ENCODE data around the gene RBL1. TPM values are rescaled to one million over a fixed set of nuclear protein-coding genes. Genes with fewer than 3 reads are reported as not detected.
"Not testable (repeated sequence)": the region's sequence is repeated elsewhere in the genome, so short reads cannot be mapped to it uniquely, and the experiment has no call there.

RBL1 gene
- total RNA-seq, 2 donors from 2014 or later: 8.2 to 9.7 TPM

- intact Hi-C loops (cut with DNase I): no loop called here
- Histone ChIP-seq H3K4me3 (no peak overlapping the region), H3K27me3 (replicated peaks; ENCODE audit: insufficient read depth) (no peaks in the 10 kb centered on the region), H3K36me3 (no peaks in the 10 kb centered on the region), H3K27ac (no peak overlapping the region), H3K9me3 (no peaks in the 10 kb centered on the region), H3K4me1 (replicated peaks) (no peaks in the 10 kb centered on the region)
- TF ChIP-seq POLR2AphosphoS5 (IDR thresholded peaks at IDR 0.05) (no peak), POLR2A (IDR thresholded peaks at IDR 0.05) (no peak), CTCF (IDR thresholded peaks at IDR 0.05) (no peak)
- 96% methylated on average over 4 of the region's 4 CpGs for WGBS
- DNase-seq (ENCODE audit: low spot score): no peak
Measured at GRCh38 chr20:37032077-37032476, 63.7 kb downstream of the RBL1 start.

GRCh38 chr20:37020636-37021035, 75.2 kb downstream of the RBL1 start:
- 84% methylated on average over 2 of the region's 2 CpGs for WGBS
- TF ChIP-seq POLR2A (IDR thresholded peaks at IDR 0.05) (no peak), POLR2AphosphoS5 (IDR thresholded peaks at IDR 0.05) (no peak), CTCF (IDR thresholded peaks at IDR 0.05) (no peak)
- intact Hi-C loops (cut with DNase I): no loop called here
- Histone ChIP-seq H3K4me3 (no peak overlapping the region), H3K9me3 (no peaks in the 10 kb centered on the region), H3K4me1 (replicated peaks) (no peaks in the 10 kb centered on the region), H3K36me3 (no peaks in the 10 kb centered on the region), H3K27me3 (replicated peaks; ENCODE audit: insufficient read depth) (no peaks in the 10 kb centered on the region), H3K27ac (no peak overlapping the region)
- no peak for DNase-seq (ENCODE audit: low spot score)

DNA sequence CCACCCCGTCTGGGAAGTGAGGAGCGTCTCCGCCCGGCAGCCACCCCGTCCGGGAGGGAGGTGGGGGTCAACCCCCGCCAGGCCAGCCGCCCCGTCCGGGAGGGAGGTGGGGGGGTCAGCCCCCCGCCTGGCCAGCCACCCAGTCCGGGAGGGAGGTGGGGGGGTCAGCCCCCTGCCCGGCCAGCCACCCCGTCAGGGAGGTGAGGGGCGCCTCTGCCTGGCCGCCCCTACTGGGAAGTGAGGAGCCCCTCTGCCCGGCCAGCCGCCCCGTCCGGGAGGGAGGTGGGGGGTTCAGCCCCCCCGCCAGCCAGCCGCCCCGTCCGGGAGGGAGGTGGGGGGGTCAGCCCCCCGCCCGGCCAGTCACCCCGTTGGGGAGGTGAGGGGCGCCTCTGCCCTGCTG, 83.2 kb downstream of the RBL1 start:
- H3K4me1 ChIP-seq (replicated peaks); H3K27ac ChIP-seq; H3K4me3 ChIP-seq; H3K36me3 ChIP-seq; H3K9me3 ChIP-seq; H3K27me3 ChIP-seq (replicated peaks; ENCODE audit: insufficient read depth); intact Hi-C loops (cut with DNase I); DNase-seq (ENCODE audit: low spot score): not testable (repeated sequence)
- WGBS: 100% methylated on average over 4 of the region's 28 CpGs

GRCh38 chr20:37011858-37012257, 83.9 kb downstream of the RBL1 start:
- H3K9me3 ChIP-seq; H3K4me1 ChIP-seq (replicated peaks); H3K4me3 ChIP-seq; DNase-seq (ENCODE audit: low spot score); H3K27me3 ChIP-seq (replicated peaks; ENCODE audit: insufficient read depth); H3K36me3 ChIP-seq; intact Hi-C loops (cut with DNase I); H3K27ac ChIP-seq: not testable (repeated sequence)
- WGBS: 97% methylated on average over 25 of the region's 25 CpGs

DNA sequence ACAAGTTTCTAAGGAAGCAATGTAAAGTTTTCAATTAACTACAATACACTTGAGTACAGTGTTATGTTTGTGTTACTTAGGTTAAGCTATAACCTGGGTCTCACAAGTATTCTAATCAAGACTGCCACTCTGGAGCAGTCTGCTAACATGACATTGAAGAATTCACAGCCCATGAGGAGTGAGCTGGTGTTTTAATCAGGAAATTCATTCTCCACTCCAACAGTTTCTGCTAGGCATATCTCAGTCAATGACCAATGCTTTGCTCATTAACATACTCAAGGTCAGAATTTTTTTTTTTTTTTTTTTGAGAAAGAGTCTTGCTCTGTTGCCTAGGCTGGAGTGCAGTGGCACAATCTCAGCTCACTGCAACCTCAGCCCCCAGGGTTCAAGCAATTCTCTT, 84.7 kb downstream of the RBL1 start:
- Histone ChIP-seq H3K27ac (no peak overlapping the region), H3K4me3 (no peak overlapping the region), H3K36me3 (no peaks in the 10 kb centered on the region), H3K9me3 (no peaks in the 10 kb centered on the region), H3K27me3 (replicated peaks; ENCODE audit: insufficient read depth) (no peaks in the 10 kb centered on the region), H3K4me1 (replicated peaks) (no peaks in the 10 kb centered on the region)
- DNase-seq (ENCODE audit: low spot score): no peak
- intact Hi-C loops (cut with DNase I): no loop called here
- TF ChIP-seq CTCF (IDR thresholded peaks at IDR 0.05) (no peak), POLR2AphosphoS5 (IDR thresholded peaks at IDR 0.05) (no peak), POLR2A (IDR thresholded peaks at IDR 0.05) (no peak)

- no peaks in the 10 kb centered on the region for H3K9me3 ChIP-seq
- H3K27me3 ChIP-seq (replicated peaks; ENCODE audit: insufficient read depth): no peaks in the 10 kb centered on the region
- H3K27ac ChIP-seq: no peak overlapping the region
- no peak for TF ChIP-seq POLR2A (IDR thresholded peaks at IDR 0.05)
- no peak for TF ChIP-seq POLR2AphosphoS5 (IDR thresholded peaks at IDR 0.05)
- TF ChIP-seq CTCF (IDR thresholded peaks at IDR 0.05): no peak
- no peak overlapping the region for H3K4me3 ChIP-seq
- intact Hi-C loops (cut with DNase I): no loop called here
- H3K36me3 ChIP-seq: no peaks in the 10 kb centered on the region
- H3K4me1 ChIP-seq (replicated peaks): no peaks in the 10 kb centered on the region
- no peak for DNase-seq (ENCODE audit: low spot score)
Measured at GRCh38 chr20:37007898-37008649, 87.7 kb downstream of the RBL1 start.

- WGBS: 87% methylated on average over 11 of the region's 11 CpGs
- H3K36me3 ChIP-seq; intact Hi-C loops (cut with DNase I): not testable (repeated sequence)
Measured at GRCh38 chr20:37005062-37005942, 90.5 kb downstream of the RBL1 start.

DNA sequence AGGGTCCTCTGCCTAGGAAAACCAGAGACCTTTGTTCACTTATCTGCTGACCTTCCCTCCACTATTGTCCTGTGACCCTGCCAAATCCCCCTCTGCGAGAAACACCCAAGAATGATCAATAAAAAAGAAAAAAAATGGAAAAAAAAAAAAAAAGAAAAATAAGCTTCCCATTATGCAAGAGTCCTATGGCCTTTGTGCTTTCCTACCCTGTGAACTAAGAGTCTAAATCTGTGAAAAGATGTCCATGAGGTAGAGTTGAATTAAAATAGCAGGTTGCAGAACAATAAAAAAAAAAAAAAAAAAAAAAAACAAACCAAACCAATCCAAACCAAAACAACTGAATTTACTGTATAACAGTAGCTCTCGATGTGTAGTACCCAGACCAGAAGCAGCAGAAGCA, 94.2 kb downstream of the RBL1 start:
- H3K27ac ChIP-seq; H3K4me3 ChIP-seq; DNase-seq (ENCODE audit: low spot score); H3K9me3 ChIP-seq; H3K4me1 ChIP-seq (replicated peaks); intact Hi-C loops (cut with DNase I); H3K27me3 ChIP-seq (replicated peaks; ENCODE audit: insufficient read depth); H3K36me3 ChIP-seq: not testable (repeated sequence)
- WGBS: 100% methylated on average over 2 of the region's 2 CpGs

More at GRCh38 chr20:37005062-37005942, 90.5 kb downstream of the RBL1 start:
- not testable (repeated sequence) for H3K4me1 ChIP-seq (replicated peaks); DNase-seq (ENCODE audit: low spot score); H3K27me3 ChIP-seq (replicated peaks; ENCODE audit: insufficient read depth); H3K4me3 ChIP-seq; H3K27ac ChIP-seq; H3K9me3 ChIP-seq
